HL-60/S4 (cell line): ENCODE data around the gene SETD3.

Experiments used
- in situ Hi-C: fragments of 300-500 bp; cut with MboI; formaldehyde crosslinking; loops from 2 replicates; pipeline ENCODE4 v1.14.3; 2022; ENCODE audit warnings: low sequenced_read_pairs

The SETD3 gene

DNA sequence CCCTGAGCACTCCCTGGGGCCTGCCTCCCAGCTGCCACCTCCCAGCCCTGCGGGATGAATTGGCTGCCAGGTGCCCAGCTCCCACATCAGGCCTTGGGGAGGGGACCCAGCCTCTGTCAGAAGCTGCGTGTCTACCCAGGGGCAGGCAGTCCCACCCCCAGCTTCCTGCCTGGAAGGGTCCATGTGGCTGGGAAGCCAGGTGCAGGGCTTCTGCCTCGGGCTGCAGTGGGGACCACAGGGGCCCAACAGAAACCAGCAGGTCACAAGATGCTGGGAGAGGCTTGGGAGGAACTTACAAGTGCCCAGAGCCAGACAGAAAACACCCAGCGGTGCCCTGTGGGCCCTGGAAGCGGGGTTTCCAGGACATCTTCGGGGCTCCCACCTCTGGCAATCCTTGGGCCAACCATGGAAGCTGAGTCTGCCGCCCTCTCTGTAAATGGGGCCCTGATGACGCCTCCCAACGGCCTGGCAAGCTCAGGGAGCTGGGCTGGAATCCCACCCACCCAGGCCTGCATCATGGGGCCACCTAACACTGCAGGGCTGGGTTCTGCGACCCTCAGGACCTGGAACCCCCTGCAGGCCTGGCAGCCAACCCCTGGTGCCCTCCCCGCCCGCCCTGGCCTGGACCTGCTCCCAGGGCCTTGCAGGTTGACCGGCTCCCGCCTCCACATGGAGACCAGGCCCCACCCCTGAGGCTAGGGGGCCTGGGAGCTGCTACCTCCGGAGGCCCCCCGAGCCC, 37.2 kb upstream of the SETD3 start:
- in situ Hi-C loops = no loop called here

DNA sequence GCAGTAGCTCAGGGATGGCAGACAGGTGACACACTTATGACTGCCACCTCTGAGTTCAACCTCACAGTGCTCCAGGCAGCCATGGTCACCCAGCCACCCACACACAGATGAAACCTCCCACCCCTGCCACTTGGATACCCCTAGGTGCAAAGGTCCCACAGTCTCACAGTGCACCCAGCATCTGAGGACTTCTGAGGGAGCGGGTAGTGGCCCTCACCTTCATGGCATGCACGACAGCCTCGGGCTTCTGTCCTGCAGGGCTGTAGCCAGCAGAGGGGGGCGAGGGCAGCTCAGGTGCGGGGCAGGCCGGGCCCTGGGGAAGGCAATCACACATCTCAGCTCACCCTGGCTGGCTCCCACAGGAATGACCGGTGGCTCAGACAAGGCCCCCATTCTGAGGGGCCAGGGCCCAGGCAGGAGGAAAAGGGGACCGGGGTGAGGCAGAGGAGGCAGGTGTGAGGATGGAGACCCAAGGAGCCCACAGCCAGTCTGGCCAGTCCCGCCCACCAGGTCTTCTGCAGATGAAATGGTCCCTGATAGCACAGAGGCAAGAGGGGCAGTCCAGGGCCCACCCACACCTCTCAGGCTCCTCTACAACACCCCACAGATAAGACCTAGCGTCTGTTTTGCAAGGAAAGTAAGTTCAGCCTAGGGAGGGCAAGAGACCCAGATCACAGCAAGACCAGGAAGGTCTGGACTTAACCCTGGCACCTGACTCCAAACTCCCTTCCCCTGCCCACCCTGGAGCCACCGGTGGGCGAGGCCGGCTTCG, 36.4 kb upstream of the SETD3 start:
- in situ Hi-C loops = no loop called here

DNA sequence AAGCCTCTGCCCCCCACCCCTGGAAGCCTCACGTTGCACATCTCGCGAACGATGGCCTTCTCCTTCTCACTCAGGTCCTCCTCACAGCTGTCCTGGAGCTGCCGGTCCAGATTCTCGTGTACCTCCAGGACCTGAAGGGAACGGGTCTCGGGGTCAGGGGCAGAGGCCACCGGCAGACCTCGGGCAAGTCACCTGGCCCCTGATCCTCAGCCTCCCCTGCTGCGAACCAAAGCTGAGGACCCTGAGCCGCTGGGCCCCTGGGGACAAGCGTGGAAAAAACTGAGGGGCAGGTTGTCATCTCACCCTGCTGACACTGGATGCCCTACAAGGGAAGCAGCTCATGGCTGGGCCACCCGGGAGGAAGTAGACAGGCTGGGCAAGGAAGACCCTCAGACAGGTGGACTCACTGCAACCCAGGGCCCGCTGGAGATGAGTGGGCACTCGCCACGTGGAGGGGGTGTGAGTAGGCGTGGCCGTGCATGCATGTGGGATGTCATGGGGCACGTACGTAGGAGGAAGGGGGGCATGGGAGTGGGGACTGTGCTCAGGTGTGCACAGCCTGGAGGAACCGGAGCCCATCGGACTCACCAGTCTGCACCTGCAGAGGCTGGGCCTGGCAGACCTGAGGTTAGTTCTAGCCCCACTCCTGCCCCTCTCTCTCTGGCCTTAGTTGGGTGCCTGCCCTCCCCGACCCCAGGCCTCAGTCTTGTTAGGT, 35.7 kb upstream of the SETD3 start:
- in situ Hi-C loops = no loop called here

DNA sequence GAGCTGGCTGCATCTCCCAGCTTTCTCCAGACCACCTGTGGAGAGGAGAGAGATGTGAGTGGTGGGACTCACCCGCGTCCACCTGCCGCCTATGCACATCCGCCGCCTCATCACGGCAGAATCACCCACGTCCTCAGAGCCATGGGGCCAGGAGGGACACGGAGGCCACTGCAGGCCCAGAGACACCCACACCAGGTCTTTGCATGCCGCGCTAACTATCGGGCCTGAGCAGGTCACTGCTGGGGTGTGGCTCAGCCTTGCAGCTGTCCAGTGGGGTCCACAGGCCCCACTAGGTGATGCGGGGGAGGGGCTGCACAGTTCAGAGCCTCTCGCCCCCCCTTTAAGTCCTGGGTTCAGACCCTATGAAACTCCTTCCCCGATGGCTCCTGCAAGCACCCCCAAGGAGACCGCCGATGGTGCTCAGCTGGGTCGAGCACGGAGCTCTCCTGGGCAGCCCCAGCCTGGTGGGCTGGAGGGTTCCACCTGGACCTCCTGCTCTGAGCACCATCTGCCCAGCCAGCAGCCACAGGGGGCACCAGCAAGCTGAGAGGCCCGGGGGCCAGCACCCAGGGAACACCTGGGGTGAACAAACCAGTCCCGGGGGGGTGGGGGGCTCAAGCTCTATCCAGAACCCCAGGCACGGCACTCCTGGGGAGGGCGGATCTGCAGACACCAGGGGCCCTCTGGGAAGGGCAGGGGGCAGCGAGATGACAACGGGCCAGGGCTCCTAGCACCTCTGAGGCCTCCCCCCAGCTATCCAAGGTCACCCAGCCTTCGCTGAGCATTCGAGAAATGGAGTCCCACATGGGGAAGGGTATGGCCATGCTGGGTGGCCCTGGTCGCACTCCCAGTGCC, 34.9 kb upstream of the SETD3 start:
- in situ Hi-C loops = no loop called here

DNA sequence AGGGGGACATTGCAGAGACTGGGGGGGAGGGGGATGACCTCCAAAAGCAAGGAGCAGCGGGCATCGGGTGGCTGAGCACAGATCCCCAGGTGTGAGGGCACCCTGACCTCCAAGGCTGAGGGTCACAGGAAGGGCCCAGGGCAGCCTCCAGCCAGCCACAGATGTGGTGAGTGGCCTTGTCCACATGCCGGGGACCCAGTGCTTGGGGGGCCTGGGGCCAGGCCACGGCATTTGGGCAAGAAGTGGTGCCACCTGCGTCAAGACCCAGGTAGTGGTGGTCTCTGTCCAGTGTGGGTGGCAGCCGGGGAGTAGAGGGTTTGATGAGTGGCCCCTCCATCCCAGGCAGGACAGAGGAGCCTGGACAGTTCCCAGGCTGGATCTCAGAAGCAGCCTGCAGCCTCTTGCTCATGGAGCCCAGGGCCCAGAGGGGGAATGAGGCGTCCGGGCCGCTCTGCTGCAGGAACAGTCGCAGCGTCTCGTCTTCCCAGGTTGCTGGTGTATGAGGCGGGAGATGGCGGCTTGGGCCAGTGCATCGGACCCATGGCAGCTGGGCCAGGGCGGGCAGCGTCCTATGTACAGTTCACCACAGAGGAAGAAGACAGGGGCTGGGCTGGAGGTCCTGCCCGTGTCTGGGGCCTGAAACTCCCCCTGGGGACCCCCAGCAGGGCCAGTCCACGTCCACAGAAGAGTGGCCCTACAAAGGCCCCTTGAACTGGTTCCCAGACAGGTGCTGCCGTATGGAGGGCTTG, 34.1 kb upstream of the SETD3 start:
- in situ Hi-C loops = no loop called here

DNA sequence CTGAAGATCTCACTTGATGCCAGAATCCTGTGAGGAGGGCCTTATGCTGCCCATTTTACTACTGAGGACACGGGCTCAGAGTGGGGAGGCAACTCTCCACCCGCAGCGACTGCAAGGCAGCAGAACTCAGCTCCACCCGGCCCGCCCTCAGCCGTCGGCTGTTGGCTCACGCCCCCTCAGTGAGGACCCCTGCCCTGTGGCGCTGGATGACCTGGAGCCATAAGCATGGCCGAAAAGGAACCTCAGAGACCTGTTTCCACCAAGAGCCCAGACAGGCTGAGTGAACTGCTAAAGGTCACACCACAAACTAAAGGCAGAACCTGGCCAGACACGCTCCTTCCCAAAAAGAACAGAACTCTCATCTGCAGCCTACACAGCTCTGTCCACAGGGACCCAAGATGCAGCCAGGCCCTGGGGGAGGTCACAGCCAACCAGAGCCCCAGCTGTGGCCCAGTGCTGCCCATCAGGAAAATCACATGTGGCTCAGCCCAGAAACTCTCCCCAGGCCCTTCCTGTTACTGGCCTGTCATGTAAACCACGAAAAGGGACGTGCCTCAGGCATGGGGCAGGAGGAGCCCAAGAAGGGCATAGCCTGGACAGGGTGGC, 33.4 kb upstream of the SETD3 start:
- in situ Hi-C loops = no loop called here

DNA sequence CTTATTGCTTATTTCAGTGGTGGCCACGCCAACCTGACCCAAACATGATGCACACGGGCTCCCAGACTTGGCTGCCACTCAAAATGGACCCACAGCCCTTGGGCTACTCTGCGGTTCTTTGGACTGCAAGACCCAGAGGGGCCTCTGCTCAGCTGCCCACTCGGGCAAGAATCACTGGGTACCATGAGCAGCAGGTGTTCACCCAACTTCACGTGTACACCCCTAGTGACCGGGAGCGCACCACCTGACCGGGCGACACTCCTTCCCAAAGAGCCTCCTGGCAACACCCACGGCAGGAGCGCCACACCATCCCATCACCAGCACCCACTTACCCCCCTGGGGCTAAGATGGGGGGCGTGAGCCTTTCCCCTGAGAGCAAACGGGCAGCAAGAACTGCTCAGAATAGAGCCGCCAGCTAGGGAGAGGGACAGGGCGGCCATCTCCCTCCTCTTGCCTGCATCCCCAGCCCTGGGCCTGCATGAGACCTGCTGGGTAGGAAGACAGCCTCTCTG, 32.6 kb upstream of the SETD3 start:
- in situ Hi-C loops = no loop called here

DNA sequence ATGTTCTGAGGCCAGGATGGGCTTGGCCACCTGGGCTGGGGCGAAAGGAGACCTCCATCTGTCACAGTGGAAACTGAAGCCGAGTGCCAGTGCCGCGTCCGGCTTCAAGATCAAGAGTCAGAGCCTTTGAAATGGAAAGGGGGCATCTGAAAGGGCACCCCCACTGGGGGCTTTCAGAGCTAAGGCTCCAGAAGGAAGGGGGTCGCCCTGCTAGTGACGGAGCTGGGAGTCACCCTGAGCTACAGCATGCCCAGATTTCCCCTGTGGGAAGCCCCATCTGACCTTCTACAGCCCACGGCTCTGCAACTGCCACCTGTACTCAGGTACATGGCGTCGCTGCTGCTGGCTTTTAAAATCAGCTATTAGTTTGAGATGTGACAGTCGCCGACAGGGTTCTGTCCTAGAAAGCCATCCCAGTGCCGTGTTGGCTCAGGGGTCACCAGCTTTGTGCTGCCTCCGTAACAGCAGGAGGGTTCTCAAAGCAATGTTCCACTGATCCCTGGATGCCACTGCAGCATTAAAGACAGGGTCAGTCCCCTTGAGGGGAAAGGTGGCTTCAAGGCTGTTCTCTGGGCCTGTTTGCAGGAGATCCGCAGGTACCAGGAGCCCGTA, 32.0 kb upstream of the SETD3 start:
- in situ Hi-C loops = no loop called here

DNA sequence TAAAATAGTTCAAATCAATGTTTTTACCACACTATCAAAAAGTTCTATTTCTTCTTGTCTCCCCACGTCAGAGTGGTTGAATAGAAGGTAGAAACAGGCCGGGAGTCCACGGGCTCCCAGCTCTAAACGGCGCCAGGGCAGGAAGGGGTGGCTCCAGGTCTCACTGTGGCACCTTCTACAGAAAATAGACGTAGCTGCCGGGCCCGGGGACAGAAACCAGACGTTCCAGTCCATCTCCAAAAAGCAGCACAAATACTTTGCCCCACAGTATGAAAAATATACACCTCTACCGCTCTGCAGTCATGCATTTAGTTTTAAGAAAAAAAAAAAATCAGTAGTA, 31.4 kb upstream of the SETD3 start:
- in situ Hi-C loops = no loop called here

DNA sequence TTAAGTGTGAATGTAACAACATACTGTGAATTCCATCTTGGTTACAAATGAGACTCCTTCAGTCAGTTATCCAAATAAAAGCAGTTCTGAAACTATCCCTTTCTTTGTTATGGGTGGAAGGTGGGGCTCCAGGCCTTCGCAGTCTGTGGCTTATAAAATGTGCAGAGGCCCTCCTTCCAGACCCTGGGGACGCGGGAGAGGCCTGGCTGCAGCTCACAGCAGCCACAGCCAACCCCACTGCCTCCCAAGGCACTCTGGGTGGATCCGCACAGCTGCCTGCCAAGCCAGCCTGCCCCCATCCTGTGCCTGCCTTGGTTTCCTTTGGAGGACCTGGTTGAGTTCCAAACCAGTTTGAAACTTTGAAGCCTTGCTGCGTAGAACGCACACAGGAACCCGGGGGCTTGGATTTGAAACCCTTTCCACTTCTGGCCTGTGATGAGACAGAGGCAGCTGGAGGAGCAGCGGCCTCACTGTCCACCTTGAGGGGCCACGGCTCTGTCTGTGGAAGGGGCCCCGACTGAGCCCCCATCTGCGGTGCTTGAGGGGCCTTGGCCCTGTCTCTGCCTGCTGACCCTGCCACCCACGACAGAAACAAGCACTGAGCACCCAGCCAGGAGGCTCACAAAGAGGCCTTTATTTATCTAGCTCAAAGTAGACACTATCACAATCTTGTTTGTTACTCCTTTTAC, 30.9 kb upstream of the SETD3 start:
- in situ Hi-C loops = no loop called here

DNA sequence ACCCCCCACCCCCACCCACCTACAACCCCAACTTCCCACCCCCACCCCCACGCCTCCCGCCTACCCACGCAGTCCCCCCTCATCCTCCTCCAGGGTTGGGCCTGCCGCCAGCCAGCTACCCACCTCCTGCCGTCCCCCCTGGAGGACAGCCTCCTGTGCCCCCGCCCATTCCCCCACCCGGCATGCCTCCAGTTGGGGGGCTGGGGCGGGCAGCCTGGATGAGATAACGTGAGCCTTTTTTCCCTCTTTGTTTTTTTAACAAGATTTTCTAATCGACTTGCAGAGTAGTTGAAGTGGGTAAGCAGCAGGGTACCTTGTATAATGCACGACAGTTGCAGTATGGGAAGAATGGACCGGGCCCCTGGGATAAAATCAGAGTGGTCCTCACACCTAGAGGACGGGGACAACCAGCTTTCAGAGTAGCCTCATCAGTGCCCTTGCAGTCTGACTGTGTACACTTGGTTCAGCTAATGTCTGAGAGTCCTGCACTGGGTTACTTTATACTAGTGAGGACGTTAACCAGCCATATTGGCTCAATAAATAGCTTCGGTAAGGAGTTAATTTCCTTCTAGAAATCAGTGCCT, 30.0 kb upstream of the SETD3 start:
- in situ Hi-C loops = no loop called here

DNA sequence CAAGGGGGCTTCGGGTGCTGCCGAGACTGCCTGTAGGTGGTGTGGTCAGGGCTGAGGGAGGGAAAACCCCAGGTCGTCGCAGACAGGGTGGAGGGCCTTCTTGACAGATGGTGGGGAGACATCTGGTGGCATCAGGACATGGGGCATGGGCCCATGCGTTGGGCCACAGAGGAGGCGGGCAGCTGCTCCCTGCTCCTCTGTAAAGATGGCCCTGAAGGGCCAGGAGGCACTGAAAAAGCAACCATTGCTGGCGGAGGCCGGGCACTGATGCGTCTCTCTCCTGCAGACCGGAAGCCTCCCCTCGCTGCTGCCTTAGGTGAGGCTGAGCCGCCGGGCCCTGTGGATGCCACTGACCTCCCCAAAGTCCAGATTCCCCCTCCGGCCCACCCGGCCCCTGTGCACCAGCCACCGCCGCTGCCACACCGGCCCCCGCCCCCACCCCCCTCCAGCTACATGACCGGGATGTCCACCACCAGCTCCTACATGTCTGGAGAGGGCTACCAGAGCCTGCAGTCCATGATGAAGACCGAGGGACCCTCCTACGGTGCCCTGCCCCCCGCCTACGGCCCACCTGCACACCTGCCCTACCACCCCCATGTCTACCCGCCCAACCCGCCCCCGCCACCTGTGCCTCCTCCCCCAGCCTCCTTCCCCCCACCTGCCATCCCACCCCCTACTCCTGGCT, 29.4 kb upstream of the SETD3 start:
- in situ Hi-C loops = no loop called here

DNA sequence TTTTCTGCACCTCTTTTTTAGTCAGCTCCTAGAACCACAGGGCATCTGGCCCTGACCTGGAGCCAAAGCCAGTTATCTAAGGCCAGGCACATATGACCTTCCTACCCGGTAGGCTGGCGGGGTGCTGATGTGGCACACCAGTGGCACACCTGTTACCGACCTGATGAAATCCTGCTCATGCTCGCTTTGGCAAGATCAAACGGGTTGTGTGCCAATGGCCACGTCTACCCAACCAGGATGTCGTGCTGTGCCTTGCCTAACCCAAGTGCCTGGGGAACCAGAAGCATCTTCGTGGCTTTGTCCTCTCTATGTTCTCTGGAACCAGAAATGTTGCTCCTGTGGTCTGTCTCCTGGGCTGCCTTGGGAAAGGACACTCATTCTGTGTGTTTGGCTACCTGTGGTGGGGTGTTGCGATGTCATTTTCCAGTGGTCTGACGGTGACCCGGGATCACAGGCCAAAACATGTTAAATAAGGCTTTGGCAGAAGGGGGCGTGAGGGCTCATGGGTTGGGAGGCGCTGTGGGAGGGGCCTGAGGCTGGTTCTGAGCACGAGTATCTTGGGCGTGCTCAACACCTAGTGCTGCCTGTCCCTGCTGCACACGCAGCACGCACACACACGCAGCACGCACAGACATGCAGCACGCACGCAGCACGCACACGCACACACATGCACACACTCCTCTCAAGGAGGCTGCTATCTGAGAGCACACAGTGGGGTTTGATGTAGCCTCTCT, 28.4 kb upstream of the SETD3 start:
- in situ Hi-C loops = no loop called here

DNA sequence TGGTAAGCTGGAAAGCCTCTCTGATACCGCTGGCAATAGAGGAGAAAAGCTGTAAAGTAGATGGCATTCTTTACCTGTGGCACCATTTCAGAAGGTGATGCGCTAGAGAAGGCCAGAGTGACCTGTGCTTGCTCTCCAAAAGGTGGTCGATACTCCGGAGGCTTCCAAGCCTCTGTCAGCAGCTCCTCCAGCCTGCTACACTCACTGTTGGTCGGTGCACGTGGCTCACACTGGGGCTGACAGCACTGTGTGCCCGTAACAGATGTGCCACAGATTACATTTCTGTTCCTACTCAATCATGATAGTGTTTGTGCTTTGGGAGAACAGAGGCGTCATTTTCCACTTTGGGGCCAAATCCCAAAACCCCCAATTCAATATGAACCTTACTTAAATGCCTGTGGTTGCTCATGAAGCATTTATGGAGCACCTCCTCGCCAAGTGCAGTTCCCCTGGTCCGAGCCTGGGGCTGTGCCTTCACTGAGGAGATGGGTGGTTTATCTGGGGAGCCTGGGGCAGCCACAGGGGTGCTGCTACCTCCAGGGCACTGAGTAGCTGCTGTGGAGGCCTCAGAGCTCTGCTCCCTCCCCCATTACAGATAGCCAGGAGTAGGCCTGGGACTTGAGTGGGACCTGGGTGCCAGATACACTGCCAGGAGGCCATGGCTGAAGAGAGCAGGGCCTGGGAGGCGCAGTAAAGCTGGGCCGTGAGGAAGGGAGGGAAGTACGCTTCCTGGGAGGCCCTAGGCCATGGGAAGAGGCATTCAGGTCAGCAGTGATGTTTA, 27.4 kb upstream of the SETD3 start:
- in situ Hi-C loops = no loop called here

DNA sequence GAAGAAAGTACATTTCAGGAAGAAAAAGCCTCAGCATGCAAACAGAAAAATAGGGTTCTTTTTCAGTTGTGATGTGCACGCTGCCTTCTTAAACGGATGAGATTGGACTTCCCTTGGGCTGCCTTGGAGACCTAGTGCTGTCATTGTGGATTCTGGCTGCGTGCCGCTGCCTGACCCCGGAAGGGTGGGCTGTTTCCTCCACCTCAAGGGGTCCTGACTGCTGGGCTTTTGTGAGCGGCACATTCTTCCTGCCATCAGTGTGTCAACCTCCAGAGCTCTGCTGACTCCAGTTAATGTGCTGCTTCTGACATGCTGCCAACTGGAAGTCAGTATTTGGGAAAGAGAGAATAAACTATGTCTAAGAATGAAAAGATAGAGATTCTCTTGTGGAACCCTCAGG, 25.6 kb upstream of the SETD3 start:
- in situ Hi-C loops = no loop called here

DNA sequence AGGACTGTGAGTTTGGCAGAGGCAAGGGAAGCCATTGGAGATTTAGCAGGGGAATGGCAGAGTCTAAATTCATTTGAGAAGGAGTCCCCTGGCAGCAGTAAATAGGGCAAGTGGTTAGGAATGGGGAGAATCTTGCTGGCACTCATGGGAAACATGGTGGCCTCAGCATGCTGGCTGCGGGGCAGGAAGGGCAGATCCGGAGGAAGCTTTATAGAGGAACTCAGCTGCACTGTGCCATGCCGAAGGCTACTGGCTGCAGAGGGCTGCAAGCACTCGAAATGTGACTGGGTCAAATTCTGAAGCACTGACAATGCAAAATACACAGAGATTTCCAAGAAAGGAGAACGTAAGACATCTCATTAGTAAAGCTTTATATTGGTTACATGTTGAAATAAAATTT, 24.4 kb upstream of the SETD3 start:
- in situ Hi-C loops = no loop called here
